NAMALWA (cell line): Measurements from ENCODE around the gene NUDT7.
A peak's percentile ranks its signal among the peaks of the same experiment; 100 is the strongest.

ENCODE experiments used
- DNase-seq: peaks from one replicate; pipeline ENCODE4 v3.0.0-alpha.2; 2015; ENCODE audit warnings: low spot score

The NUDT7 gene

GRCh38 chr16:77722309-77723107, at the start of gene NUDT7:
Gene NUDT7, plus strand, starts transcription at chr16:77722514. Its CDS starts 69 bp downstream, at chr16:77722583.
- peak; percentile 94 for DNase-seq

- no peak for DNase-seq
Observed at GRCh38 chr16:77674888-77675287, 47.4 kb upstream of the NUDT7 start.

- DNase-seq = peak; percentile 91
Observed at GRCh38 chr16:77675464-77676324, 46.6 kb upstream of the NUDT7 start.

GRCh38 chr16:77677129-77677528, 45.2 kb upstream of the NUDT7 start:
- no peak for DNase-seq

GRCh38 chr16:77679391-77679790, 42.9 kb upstream of the NUDT7 start:
- peak; percentile 12 for DNase-seq

- DNase-seq = peak; percentile 90
Observed at GRCh38 chr16:77679901-77680300, 42.4 kb upstream of the NUDT7 start.

GRCh38 chr16:77680496-77680895, 41.8 kb upstream of the NUDT7 start:
- DNase-seq = no peak

GRCh38 chr16:77682586-77682985, 39.7 kb upstream of the NUDT7 start:
- no peak for DNase-seq

- DNase-seq = no peak
Observed at GRCh38 chr16:77683397-77684180, 38.7 kb upstream of the NUDT7 start.

- DNase-seq = no peak
Observed at GRCh38 chr16:77684181-77684526, 38.2 kb upstream of the NUDT7 start.

- DNase-seq = no peak
Observed at GRCh38 chr16:77686385-77686784, 35.9 kb upstream of the NUDT7 start.

GRCh38 chr16:77689971-77690370, 32.3 kb upstream of the NUDT7 start:
- no peak for DNase-seq

GRCh38 chr16:77690416-77690815, 31.9 kb upstream of the NUDT7 start:
- no peak for DNase-seq

- DNase-seq = no peak
Observed at GRCh38 chr16:77692612-77693011, 29.7 kb upstream of the NUDT7 start.

GRCh38 chr16:77696149-77696548, 26.2 kb upstream of the NUDT7 start:
- no peak for DNase-seq

- no peak for DNase-seq
Observed at GRCh38 chr16:77700846-77701245, 21.5 kb upstream of the NUDT7 start.

- DNase-seq = no peak
Observed at GRCh38 chr16:77705351-77705750, 17.0 kb upstream of the NUDT7 start.

GRCh38 chr16:77711179-77711578, 11.1 kb upstream of the NUDT7 start:
- DNase-seq = no peak

GRCh38 chr16:77711775-77712174, 10.5 kb upstream of the NUDT7 start:
- DNase-seq = no peak

- no peak for DNase-seq
Observed at GRCh38 chr16:77715145-77715544, 7.2 kb upstream of the NUDT7 start.

GRCh38 chr16:77721752-77722308, 484 bp upstream of the NUDT7 start:
- no peak for DNase-seq

- peak; percentile 72 for DNase-seq
Observed at GRCh38 chr16:77723108-77723514, 797 bp downstream of the NUDT7 start.
